Effector memory CD4-positive, alpha-beta T cell (primary cell): ENCODE data around the gene ABCA7.
A peak's percentile ranks its signal among the peaks of the same experiment; 100 is the strongest.

Source experiments
- DNase-seq, 3 donors: peaks; one replicate each; pipeline ENCODE4 v3.0.0-alpha.2; 2020
- H3K27ac ChIP-seq: 2 replicates; pipeline ENCODE4 v1.7.0; 2013; ENCODE audit warnings: mild to moderate bottlenecking, low read length, moderate library complexity; ENCODE audit not compliant: insufficient read depth, poor library complexity, severe bottlenecking
- H3K27me3 ChIP-seq: replicated peaks from 2 replicates; pipeline ENCODE4 v1.7.0; 2013; ENCODE audit warnings: mild to moderate bottlenecking, low read length; ENCODE audit not compliant: insufficient read depth, control insufficient read depth, poor library complexity, severe bottlenecking
- H3K36me3 ChIP-seq: 2 replicates; pipeline ENCODE4 v1.7.0; 2013; ENCODE audit warnings: mild to moderate bottlenecking, low read length, moderate library complexity; ENCODE audit not compliant: control insufficient read depth, insufficient read depth
- H3K4me1 ChIP-seq: 2 replicates; pipeline ENCODE4 v1.7.0; 2013; ENCODE audit warnings: low read length, mild to moderate bottlenecking; ENCODE audit not compliant: control insufficient read depth, insufficient read depth, poor library complexity, severe bottlenecking
- H3K4me3 ChIP-seq: 2 replicates; pipeline ENCODE4 v1.7.0; 2013; ENCODE audit warnings: low read length, low read depth, mild to moderate bottlenecking; ENCODE audit not compliant: insufficient read depth, poor library complexity, severe bottlenecking
- H3K9me3 ChIP-seq: 2 replicates; pipeline ENCODE4 v1.7.0; 2013; ENCODE audit warnings: mild to moderate bottlenecking, low read length, moderate library complexity; ENCODE audit not compliant: control insufficient read depth

Gene ABCA7

DNA sequence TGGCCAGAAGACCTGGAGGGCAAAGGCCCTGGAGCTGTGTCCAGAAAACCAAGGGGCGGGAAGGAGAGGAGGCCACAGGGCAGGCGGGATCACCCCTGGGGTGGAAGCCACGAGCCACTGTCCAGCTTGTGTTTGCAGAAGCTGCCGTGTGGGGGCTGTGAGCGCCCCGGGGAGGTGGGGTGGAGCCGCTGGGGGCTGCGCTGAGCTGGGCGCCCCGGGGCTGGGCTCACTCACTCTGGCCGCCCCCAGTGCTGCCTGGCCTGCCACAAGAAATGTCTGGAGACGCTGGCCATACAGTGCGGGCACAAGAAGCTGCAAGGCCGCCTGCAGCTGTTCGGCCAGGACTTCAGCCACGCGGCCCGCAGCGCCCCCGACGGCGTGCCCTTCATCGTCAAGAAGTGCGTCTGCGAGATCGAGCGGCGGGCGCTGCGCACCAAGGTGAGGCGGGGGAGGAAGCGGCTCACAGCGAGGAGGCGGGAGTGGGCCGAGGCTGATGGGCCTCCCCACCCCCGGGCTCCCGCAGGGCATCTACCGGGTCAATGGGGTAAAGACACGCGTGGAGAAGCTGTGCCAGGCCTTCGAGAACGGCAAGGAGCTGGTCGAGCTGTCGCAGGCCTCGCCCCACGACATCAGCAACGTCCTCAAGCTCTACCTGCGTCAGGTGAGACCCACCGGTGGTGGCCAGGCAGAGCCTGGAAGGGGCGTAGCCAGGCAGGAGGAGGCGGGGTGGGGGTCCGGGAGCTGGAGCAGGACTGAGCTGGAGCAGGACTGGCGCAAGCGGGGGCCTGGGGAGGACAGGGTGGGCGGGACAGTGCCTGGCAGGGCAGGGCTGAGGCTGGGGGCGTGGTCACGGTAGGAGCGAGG is 41.6 kb downstream of the ABCA7 start:
- DNase-seq, result no peak
- Histone ChIP-seq H3K27me3 (no peaks in the 10 kb centered on the region), H3K36me3 (peaks cover 75% of the 10 kb centered on the region), H3K27ac (peak overlapping the region; percentile 25), H3K9me3 (no peaks in the 10 kb centered on the region), H3K4me3 (no peak overlapping the region), H3K4me1 (peaks cover 54% of the 10 kb centered on the region)

DNA sequence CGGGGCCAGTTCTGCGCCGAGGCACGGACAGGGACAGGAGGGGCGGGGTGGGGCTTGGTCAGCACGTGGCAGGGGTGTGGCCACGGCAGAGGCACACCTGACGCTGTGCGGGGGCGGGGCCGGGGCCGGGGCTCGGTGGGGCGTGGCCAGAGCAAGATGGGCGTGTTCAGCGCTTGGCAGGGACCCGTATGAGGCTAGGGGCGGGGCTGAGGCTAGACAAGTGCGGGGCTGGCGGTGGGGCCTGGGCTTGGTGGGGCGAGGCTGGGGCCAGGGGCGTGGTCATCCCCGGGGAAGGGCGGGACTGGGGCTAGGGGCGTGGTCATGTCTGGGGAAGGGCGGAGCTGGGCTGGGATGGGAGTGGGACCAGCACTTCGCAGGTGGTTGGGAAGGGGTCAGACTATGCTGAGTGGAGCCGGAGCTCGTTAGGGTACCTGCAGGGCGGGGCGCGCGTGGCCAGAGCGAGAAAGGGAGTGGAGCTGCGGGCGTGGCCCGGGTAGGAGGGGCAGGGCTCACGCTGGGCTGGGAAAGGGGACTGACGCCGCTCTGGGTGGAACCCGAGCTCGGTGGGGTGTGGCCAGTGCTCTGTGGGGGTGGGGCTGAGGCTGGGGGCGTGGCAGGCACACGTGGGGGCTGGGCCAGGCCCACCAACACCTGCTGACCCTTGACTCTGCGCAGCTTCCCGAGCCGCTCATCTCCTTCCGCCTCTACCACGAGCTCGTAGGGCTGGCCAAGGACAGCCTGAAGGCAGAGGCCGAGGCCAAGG is 42.4 kb downstream of the ABCA7 start:
- peak; percentile 76 to 84 (median 78) for DNase-seq
- H3K27ac ChIP-seq, result peak overlapping the region; percentile 62

DNA sequence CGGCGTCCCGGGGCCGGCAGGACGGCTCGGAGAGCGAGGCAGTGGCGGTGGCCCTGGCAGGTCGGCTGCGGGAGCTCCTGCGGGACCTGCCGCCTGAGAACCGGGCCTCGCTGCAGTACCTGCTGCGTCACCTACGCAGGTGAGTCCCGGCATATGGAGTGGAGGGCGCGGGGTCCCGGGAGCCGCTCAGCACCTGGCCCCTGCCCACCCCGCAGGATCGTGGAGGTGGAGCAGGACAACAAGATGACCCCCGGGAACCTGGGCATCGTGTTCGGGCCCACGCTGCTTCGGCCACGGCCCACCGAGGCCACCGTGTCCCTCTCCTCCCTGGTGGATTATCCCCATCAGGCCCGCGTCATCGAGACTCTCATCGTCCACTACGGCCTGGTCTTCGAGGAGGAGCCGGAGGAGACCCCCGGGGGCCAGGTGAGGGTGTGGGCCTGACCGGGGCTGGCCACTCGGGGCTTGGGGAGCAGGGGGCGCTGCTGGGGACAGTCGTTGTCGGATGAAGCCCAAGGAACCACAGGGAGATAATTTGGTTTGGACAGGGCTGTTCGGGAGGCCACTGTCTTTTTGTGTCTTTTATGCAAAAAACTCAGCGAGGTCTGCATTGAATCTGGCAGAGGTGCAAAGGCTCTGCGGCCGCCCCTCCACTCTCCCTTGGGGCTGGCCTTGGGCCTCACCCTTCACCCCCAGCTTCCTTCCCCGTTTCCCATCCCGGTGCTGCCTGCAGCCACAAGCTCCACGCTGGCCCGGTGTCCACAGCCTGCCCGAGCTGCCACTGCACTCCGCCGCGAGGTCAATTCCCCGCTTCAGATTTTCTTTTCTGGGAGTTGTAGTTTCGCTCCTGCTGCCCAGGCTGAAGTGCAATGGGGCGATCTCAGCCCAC is 43.3 kb downstream of the ABCA7 start:
- H3K27me3 ChIP-seq, result no peaks in the 10 kb centered on the region
- H3K36me3 ChIP-seq, result peaks cover 75% of the 10 kb centered on the region
- no peaks in the 10 kb centered on the region for H3K9me3 ChIP-seq
- peak overlapping the region; percentile 62 for H3K27ac ChIP-seq
- peaks cover 61% of the 10 kb centered on the region for H3K4me1 ChIP-seq
- H3K4me3 ChIP-seq, result no peak overlapping the region
- DNase-seq, result no peak

More for the DNA sequence above, 42.4 kb downstream of the ABCA7 start:
- Histone ChIP-seq H3K4me1 (peaks cover 55% of the 10 kb centered on the region), H3K27me3 (no peaks in the 10 kb centered on the region), H3K4me3 (no peak overlapping the region), H3K9me3 (no peaks in the 10 kb centered on the region), H3K36me3 (peaks cover 78% of the 10 kb centered on the region)

DNA sequence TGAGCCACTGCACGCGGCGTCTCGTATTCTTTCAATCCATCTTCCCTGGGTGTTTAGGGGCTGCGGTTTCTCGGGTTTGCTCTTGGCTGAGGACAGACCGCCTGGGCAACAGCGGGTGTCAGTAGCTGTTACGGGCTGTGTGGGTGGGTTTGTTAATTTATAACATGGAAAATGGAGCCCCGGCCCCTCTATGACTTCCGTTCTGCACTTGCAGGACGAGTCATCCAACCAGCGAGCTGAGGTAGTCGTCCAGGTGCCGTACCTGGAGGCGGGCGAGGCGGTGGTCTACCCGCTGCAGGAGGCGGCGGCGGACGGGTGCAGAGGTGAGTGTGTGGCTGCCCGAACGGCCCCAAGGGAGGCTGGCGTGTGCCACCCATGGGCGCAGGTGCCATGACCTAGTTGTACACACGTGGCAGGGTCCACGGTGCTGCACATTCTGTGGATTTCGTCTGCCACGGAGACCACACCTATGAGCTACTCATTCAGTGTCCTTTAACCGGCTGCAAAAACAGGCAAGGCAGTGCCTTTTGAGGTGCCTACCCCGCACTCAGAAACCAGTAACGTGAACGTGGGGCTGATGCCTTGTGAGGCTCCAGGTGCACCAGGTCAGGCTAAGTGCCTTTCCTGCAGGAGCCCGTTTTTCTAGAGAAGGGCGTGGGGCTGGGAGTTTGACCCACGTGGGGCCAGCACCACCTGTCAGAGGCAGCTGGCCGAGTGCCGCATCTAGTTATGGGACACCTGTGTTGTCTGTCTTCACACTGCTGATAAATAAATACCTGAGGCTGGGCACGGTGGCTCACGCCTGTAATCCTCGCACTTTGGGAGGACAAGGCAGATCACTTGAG is 44.3 kb downstream of the ABCA7 start:
- peaks cover 71% of the 10 kb centered on the region for H3K4me1 ChIP-seq

DNA sequence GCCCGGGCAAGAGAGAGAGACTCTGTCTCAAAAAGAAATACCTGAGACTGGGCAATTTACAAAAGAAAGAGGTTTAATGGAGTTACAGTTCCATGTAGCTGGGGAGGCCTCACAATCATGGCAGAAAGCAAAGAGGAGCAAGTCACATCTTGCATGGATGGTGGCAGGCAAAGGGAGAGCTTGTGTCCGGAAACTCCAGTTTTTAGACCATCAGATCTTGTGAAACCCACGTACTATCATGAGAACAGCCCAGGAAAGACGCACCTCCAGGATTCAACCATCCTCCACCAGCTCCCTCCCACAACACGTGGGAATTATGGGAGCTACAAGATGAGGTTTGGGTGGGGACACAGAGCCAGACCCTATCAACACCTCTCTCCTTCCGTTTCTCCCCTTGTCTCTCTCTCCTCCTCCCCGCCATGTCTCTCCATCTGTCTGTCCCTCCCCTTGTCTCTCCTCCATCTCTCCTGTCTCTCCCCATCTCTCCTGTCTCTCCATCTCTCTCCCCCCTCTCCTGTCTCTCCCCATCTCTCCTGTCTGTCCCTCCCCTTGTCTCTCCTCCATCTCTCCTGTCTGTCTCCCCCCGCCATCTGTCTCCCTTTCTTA is 45.2 kb downstream of the ABCA7 start:
- Histone ChIP-seq H3K9me3 (no peaks in the 10 kb centered on the region), H3K36me3 (peaks cover 69% of the 10 kb centered on the region), H3K27ac (no peak overlapping the region), H3K4me1 (peaks cover 62% of the 10 kb centered on the region), H3K4me3 (no peak overlapping the region), H3K27me3 (no peaks in the 10 kb centered on the region)
- DNase-seq, result no peak

More for the DNA sequence above, 44.3 kb downstream of the ABCA7 start:
- no peaks in the 10 kb centered on the region for H3K27me3 ChIP-seq
- no peaks in the 10 kb centered on the region for H3K9me3 ChIP-seq
- H3K36me3 ChIP-seq, result peaks cover 73% of the 10 kb centered on the region
- no peak overlapping the region for H3K27ac ChIP-seq
- DNase-seq, result no peak
- no peak overlapping the region for H3K4me3 ChIP-seq

DNA sequence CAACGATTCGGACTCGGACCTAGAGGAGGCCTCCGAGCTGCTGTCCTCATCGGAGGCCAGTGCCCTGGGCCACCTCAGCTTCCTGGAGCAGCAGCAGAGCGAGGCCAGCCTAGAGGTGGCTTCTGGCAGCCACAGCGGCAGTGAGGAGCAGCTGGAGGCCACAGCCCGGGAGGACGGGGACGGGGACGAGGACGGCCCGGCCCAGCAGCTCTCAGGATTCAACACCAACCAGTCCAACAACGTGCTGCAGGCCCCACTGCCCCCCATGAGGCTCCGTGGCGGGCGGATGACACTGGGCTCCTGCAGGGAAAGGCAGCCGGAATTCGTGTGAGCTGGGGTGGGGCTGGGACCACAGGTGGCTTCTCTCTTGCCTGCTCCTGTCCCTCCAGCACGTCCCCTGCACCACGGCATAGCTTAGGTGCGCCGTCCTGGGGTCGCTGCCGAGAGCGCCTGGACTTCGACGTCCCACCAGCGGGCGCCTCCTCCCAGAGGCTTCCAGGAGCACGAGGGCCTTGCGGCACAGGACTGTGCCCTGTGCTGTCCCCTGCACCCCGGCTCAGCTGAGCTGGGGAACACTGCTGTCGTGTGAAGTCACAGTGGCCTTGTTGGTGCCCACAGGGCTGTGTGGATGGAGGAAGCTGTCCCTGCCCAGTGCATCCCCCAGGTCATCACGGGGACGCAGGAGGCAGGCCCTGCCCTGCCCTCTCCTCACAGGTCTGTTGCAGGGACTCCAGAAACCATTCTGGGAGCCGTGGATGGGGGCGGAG is 46.0 kb downstream of the ABCA7 start:
- H3K27ac ChIP-seq, result peak overlapping the region; percentile 73
- H3K27me3 ChIP-seq, result no peaks in the 10 kb centered on the region
- peaks cover 55% of the 10 kb centered on the region for H3K4me1 ChIP-seq
- peaks cover 65% of the 10 kb centered on the region for H3K36me3 ChIP-seq
- no peaks in the 10 kb centered on the region for H3K9me3 ChIP-seq
- DNase-seq, result no peak
- no peak overlapping the region for H3K4me3 ChIP-seq

DNA sequence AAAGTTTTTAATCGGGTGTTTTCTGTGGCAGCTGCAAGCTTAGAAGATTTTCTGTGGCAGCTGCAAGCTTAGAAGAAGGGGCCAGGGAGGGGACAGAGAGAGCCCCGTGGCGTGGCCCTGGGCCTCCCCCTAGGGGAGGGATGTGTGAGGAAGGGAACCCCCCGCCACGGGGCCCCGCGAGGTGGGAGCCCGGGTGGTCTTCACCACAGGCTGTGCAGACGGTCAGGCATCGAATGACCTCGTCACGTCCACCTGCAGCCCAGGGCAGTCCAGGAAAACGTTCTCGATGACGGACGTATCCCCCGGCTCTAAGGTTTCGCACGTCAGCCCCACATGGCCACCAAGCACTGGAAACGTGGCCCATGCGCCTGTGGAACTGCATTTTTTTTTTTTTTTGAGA is 46.7 kb downstream of the ABCA7 start:
- Histone ChIP-seq H3K4me1 (peaks cover 50% of the 10 kb centered on the region), H3K36me3 (peaks cover 65% of the 10 kb centered on the region), H3K9me3 (no peaks in the 10 kb centered on the region), H3K27ac (peak overlapping the region; percentile 73), H3K4me3 (no peak overlapping the region), H3K27me3 (no peaks in the 10 kb centered on the region)
- no peak for DNase-seq

DNA sequence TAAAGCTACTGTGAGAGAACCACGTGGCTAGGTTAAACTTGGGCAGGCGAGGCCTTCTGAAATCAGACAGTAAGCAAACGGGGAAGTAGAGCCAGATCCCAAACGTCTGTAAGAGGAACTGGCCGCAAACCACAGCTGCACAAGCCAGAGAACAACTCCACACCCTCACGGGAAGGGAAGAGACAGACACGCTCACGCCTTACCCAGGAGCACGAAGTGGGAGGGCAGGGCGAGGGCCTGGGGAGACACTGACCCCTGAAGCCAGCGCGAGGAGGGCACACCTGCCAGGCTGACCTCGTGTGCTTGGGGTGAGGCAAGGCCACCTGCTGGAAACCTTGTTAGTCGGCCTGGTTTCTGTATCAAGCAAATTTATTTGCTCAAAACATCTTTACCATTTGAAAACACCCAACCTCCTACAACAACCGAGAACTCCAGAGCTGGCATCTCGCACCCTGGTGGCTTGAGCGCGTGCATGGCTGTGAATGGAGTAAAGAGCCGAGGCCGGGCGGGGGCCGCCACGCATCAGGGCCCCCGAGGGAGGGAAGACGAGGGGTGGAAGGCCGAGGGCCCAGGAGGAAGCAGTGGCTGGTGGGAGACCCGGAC is 48.0 kb downstream of the ABCA7 start:
- Histone ChIP-seq H3K4me3 (no peak overlapping the region), H3K36me3 (peaks cover 61% of the 10 kb centered on the region), H3K9me3 (no peaks in the 10 kb centered on the region), H3K27ac (peak overlapping the region; percentile 73), H3K4me1 (peaks cover 40% of the 10 kb centered on the region), H3K27me3 (no peaks in the 10 kb centered on the region)
- peak in 2 of 3 donors; percentile 40 to 54 for DNase-seq
